ENCODE data around the gene DARS2.
"Not testable (repeated sequence)": the region's sequence is repeated elsewhere in the genome, so short reads cannot be mapped to it uniquely, and the experiment has no call there.

DARS2 gene

DNA sequence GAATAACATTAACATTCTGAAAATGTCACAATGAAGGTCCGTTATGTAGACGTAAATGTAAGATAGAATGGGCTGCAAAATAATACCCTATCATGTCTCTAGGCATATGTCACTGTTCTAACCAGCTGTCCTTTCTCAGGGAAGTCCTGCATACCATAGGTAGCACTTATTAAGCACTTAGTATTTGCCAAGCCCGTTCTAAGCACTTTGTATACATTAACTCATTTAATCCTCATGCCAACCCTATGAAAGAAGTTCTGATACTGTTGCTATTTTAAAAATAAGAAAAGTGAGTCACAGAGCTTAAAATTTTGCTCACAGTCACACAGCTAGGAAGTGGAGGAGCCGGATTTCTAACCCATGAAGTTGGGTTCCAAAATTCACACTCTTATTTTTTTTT is 27.6 kb downstream of the DARS2 start:
- H3K4me3 ChIP-seq (replicated peaks; ENCODE audit: low read depth, low read length), result no peak overlapping the region
- TF ChIP-seq, protein P1, sequence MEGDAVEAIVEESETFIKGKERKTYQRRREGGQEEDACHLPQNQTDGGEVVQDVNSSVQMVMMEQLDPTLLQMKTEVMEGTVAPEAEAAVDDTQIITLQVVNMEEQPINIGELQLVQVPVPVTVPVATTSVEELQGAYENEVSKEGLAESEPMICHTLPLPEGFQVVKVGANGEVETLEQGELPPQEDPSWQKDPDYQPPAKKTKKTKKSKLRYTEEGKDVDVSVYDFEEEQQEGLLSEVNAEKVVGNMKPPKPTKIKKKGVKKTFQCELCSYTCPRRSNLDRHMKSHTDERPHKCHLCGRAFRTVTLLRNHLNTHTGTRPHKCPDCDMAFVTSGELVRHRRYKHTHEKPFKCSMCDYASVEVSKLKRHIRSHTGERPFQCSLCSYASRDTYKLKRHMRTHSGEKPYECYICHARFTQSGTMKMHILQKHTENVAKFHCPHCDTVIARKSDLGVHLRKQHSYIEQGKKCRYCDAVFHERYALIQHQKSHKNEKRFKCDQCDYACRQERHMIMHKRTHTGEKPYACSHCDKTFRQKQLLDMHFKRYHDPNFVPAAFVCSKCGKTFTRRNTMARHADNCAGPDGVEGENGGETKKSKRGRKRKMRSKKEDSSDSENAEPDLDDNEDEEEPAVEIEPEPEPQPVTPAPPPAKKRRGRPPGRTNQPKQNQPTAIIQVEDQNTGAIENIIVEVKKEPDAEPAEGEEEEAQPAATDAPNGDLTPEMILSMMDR (IDR thresholded peaks at IDR 0.05; ENCODE audit: low read length, missing control alignments), result no peak
- no peak for DNase-seq (ENCODE audit: low read depth)

DNA sequence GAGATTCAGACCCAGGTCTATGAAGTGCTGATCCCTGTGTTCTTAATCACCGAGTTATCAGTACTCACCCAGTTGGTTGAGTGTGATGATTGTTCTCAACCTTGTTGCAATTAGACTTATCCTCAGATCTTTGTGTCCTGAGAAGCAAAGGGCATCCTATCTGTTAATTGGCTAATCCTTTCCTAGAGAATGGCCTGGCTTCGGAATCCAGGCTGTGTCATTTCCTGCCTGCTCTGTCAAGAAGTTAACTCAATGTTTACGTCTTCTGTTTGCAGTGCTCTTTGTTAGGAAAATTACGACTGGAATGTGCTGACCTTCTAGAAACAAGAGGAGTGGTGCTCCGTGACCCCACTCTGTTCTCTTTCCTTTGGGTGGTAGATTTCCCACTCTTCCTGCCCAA is 28.6 kb downstream of the DARS2 start:
- TF ChIP-seq, protein P1 (IDR thresholded peaks at IDR 0.05; ENCODE audit: low read length, missing control alignments), result no peak
- peak; percentile 87 for DNase-seq (ENCODE audit: low read depth)
- no peak overlapping the region for H3K4me3 ChIP-seq (replicated peaks; ENCODE audit: low read depth, low read length)

- TF ChIP-seq, protein P1 (IDR thresholded peaks at IDR 0.05; ENCODE audit: low read length, missing control alignments), result no peak
- H3K4me3 ChIP-seq (replicated peaks; ENCODE audit: low read depth, low read length), result no peak overlapping the region
- no peak for DNase-seq (ENCODE audit: low read depth)
Observed at GRCh38 chr1:173856014-173856413, 31.5 kb downstream of the DARS2 start.

DNA sequence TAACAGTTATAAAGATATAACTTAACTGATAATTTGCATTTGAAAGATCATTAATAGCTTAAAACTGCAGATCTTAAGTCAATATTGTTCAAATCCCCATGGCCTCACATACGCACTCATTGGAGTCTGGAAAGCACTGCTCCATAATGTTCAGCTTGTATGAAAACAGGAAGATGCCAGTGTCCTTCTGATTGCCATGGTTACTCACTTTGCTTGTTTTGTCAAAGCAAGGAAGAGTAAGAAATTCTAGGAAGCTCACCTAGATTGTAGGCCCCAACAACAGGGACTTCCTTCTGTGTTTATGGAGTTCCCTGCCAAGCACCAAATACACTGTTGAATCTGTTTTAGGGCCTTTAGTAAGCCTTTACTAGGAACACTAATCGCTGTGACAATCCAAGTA is 32.4 kb downstream of the DARS2 start:
- peak; percentile 27 for DNase-seq (ENCODE audit: low read depth)
- TF ChIP-seq, protein P1 (IDR thresholded peaks at IDR 0.05; ENCODE audit: low read length, missing control alignments), result no peak
- no peak overlapping the region for H3K4me3 ChIP-seq (replicated peaks; ENCODE audit: low read depth, low read length)

GRCh38 chr1:173857363-173857917 is 33.0 kb downstream of the DARS2 start:
- no peak for DNase-seq (ENCODE audit: low read depth)
- TF ChIP-seq, protein P1 (IDR thresholded peaks at IDR 0.05; ENCODE audit: low read length, missing control alignments), result no peak
- H3K4me3 ChIP-seq (replicated peaks; ENCODE audit: low read depth, low read length), result no peak overlapping the region

GRCh38 chr1:173859547-173859946 is 35.1 kb downstream of the DARS2 start:
- not testable (repeated sequence) for DNase-seq (ENCODE audit: low read depth); H3K4me3 ChIP-seq (replicated peaks; ENCODE audit: low read depth, low read length)

GRCh38 chr1:173860065-173860464 is 35.6 kb downstream of the DARS2 start:
- H3K4me3 ChIP-seq (replicated peaks; ENCODE audit: low read depth, low read length), result no peak overlapping the region
- TF ChIP-seq, protein P1 (IDR thresholded peaks at IDR 0.05; ENCODE audit: low read length, missing control alignments), result no peak
- DNase-seq (ENCODE audit: low read depth), result no peak
